Ishikawa (cell line): ENCODE measurements around the gene PEX3.

Source experiments
- CEBPB ChIP-seq: IDR thresholded peaks from 2 replicates; pipeline ENCODE4 v1.6.1; 2012
- CREB1 ChIP-seq: IDR thresholded peaks from 2 replicates; pipeline ENCODE4 v1.6.1; 2012; ENCODE audit warnings: low read depth
- EP300 ChIP-seq: IDR thresholded peaks from 2 replicates; pipeline ENCODE4 v1.6.1; 2012; ENCODE audit warnings: borderline replicate concordance
- FOXM1 ChIP-seq: IDR thresholded peaks from 2 replicates; pipeline ENCODE4 v1.6.1; 2012; ENCODE audit warnings: low read depth, borderline replicate concordance
- NFIC ChIP-seq: IDR thresholded peaks from 2 replicates; pipeline ENCODE4 v1.6.1; 2012
- RAD21 ChIP-seq: IDR thresholded peaks from 2 replicates; pipeline ENCODE4 v1.6.1; 2012; ENCODE audit warnings: low read depth
- TAF1 ChIP-seq: IDR thresholded peaks from 2 replicates; pipeline ENCODE4 v1.6.1; 2012; ENCODE audit warnings: low read depth, mild to moderate bottlenecking
- TEAD4 ChIP-seq: IDR thresholded peaks from 2 replicates; pipeline ENCODE4 v1.6.1; 2012
- YY1 ChIP-seq: IDR thresholded peaks from 2 replicates; pipeline ENCODE4 v1.6.1; 2012; ENCODE audit warnings: low read depth
- TF ChIP-seq, protein P1 (sequence below): IDR thresholded peaks from 2 replicates; pipeline ENCODE4 v1.6.1; 2012
- TF ChIP-seq, protein P2 (sequence below): IDR thresholded peaks from 2 replicates; pipeline ENCODE4 v1.6.1; 2012; ENCODE audit warnings: low read depth, mild to moderate bottlenecking

DNA sequence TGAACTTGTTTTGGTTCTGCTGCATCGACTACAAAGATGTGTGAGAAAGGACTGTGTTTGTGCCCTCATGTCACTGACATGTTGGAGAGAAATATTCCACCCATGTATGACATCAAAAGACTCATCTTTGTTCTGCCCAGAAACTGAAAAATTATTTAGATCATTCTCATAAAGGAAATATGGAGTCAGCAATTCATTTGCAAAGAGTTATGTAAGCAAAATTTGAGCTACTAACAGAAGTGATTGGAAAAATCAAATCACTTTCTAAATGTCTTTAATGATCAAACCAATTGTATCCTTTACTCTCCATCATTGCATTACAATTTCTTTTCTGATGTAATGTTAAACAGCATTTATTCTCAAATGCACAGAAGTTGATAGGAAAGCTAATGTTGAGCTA, 19.4 kb upstream of the PEX3 start:
- TF ChIP-seq, protein P1, sequence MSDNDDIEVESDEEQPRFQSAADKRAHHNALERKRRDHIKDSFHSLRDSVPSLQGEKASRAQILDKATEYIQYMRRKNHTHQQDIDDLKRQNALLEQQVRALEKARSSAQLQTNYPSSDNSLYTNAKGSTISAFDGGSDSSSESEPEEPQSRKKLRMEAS = no peak
- TF ChIP-seq TAF1 = no peak
- no peak for TF ChIP-seq CEBPB
- no peak for TF ChIP-seq FOXM1
- no peak for TF ChIP-seq RAD21
- TF ChIP-seq TEAD4 = no peak
- no peak for TF ChIP-seq NFIC
- TF ChIP-seq CREB1 = no peak
- TF ChIP-seq, protein P2, sequence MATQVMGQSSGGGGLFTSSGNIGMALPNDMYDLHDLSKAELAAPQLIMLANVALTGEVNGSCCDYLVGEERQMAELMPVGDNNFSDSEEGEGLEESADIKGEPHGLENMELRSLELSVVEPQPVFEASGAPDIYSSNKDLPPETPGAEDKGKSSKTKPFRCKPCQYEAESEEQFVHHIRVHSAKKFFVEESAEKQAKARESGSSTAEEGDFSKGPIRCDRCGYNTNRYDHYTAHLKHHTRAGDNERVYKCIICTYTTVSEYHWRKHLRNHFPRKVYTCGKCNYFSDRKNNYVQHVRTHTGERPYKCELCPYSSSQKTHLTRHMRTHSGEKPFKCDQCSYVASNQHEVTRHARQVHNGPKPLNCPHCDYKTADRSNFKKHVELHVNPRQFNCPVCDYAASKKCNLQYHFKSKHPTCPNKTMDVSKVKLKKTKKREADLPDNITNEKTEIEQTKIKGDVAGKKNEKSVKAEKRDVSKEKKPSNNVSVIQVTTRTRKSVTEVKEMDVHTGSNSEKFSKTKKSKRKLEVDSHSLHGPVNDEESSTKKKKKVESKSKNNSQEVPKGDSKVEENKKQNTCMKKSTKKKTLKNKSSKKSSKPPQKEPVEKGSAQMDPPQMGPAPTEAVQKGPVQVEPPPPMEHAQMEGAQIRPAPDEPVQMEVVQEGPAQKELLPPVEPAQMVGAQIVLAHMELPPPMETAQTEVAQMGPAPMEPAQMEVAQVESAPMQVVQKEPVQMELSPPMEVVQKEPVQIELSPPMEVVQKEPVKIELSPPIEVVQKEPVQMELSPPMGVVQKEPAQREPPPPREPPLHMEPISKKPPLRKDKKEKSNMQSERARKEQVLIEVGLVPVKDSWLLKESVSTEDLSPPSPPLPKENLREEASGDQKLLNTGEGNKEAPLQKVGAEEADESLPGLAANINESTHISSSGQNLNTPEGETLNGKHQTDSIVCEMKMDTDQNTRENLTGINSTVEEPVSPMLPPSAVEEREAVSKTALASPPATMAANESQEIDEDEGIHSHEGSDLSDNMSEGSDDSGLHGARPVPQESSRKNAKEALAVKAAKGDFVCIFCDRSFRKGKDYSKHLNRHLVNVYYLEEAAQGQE = no peak
- TF ChIP-seq EP300 = no peak
- no peak for TF ChIP-seq YY1
